Activated CD4-positive, alpha-beta T cell treated with anti-CD3 and anti-CD28 coated beads for 24 hours (primary cell): ENCODE data around the gene TBRG4.

Experiments
- DNase-seq, 2 donors: peaks; one replicate each; pipeline ENCODE4 v3.0.0-alpha.2; 2020; ENCODE audit warnings: low read depth in 2 of 2

The TBRG4 gene

DNA sequence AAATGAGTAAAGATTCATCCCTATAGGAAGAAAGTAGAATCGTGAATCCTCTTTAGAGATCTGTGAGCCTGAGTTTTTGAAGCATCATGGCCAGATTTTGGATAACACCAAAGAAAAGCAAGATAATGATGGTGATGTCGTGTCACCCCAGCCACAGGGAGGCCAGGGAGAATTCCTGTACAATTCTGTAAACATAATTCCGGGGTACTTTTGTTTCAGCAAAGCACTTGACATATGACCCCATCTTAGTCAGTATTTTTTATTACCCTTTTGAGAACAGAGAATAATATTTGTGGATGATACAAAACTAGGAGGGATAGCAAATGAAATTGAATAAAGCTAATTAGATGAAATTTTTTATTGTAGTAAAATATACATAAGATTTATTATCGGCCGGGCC, 56.5 kb downstream of the TBRG4 start:
- no peak for DNase-seq

DNA sequence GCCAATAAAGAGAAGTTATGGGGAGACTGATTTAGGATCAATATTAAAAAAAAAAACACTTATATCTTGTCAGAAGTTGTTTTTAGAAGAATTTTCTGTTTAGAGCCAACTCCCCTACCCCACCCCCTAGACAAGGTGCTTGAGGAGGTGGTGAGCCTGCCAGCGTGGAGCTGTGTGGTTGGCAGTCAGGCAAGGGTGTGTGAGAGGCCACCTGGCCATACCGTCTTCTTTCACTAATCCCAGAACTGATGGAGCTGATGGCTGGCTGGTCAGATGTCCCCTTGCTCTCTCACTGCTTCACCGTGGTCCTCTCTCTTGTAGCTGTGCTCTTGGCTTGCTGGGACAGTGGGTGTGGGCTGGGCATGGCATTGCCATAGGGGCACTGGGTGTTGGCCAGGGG, 57.1 kb downstream of the TBRG4 start:
- DNase-seq, result no peak

- DNase-seq, result no peak
Observed at GRCh38 chr7:45053941-45054340, 57.6 kb downstream of the TBRG4 start.

GRCh38 chr7:45053401-45053800, 58.1 kb downstream of the TBRG4 start:
- DNase-seq, result no peak

GRCh38 chr7:45052011-45052410, 59.5 kb downstream of the TBRG4 start:
- no peak for DNase-seq

- no peak for DNase-seq
Observed at GRCh38 chr7:45050198-45050597, 61.3 kb downstream of the TBRG4 start.
